GM12892 (cell line): ENCODE data around the gene TRIO.

Source experiments
- DNase-seq: peaks from one replicate; pipeline ENCODE4 v3.0.0; 2011; ENCODE audit not compliant: insufficient read length
- FAIRE-seq: peaks from 2 replicates; lab custom pipeline; 2011; peaks lifted over from hg19 to GRCh38; lab: Jason Lieb, UNC
- POLR2A ChIP-seq: IDR thresholded peaks from 2 replicates; pipeline ENCODE4 v1.6.1; 2011; ENCODE audit warnings: low read depth, low read length, control low read depth
- POLR2AphosphoS5 ChIP-seq: IDR thresholded peaks from 2 replicates; pipeline ENCODE4 v1.6.1; 2011; ENCODE audit warnings: low read depth, low read length, control low read depth
- TAF1 ChIP-seq: IDR thresholded peaks from 2 replicates; pipeline ENCODE4 v1.6.1; 2011; ENCODE audit warnings: low read depth, mild to moderate bottlenecking, control low read depth, low read length, borderline replicate concordance

The TRIO gene

GRCh38 chr5:14216902-14217301 is 73.8 kb downstream of the TRIO start:
- no peak for DNase-seq
- no peak for TF ChIP-seq TAF1
- no peak for TF ChIP-seq POLR2AphosphoS5
- TF ChIP-seq POLR2A = no peak
- FAIRE-seq = no peak

- FAIRE-seq = no peak
- TF ChIP-seq POLR2AphosphoS5 (no peak), POLR2A (no peak)
Measured at GRCh38 chr5:14217587-14217986, 74.4 kb downstream of the TRIO start.

GRCh38 chr5:14218011-14218410 is 74.9 kb downstream of the TRIO start:
- no peak for TF ChIP-seq TAF1
- TF ChIP-seq POLR2AphosphoS5 = no peak
- TF ChIP-seq POLR2A = no peak
- no peak for DNase-seq
- no peak for FAIRE-seq

More at GRCh38 chr5:14217587-14217986, 74.4 kb downstream of the TRIO start:
- no peak for DNase-seq

GRCh38 chr5:14218480-14218879 is 75.3 kb downstream of the TRIO start:
- FAIRE-seq (no peak), DNase-seq (no peak)
- TF ChIP-seq POLR2AphosphoS5 = no peak
- TF ChIP-seq TAF1 = no peak
- no peak for TF ChIP-seq POLR2A

- TF ChIP-seq POLR2AphosphoS5 (no peak), TAF1 (no peak), POLR2A (no peak)
- FAIRE-seq (no peak), DNase-seq (no peak)
Measured at GRCh38 chr5:14218897-14219573, 75.9 kb downstream of the TRIO start.

- no peak for TF ChIP-seq POLR2A
- TF ChIP-seq TAF1 = no peak
- TF ChIP-seq POLR2AphosphoS5 = no peak
- no peak for DNase-seq
- no peak for FAIRE-seq
Measured at GRCh38 chr5:14219800-14220512, 76.8 kb downstream of the TRIO start.

- DNase-seq (no peak), FAIRE-seq (no peak)
- TF ChIP-seq POLR2A (no peak), TAF1 (no peak), POLR2AphosphoS5 (no peak)
Measured at GRCh38 chr5:14220642-14221041, 77.5 kb downstream of the TRIO start.

- FAIRE-seq (no peak), DNase-seq (no peak)
- TF ChIP-seq POLR2A (no peak), TAF1 (no peak), POLR2AphosphoS5 (no peak)
Measured at GRCh38 chr5:14221732-14222131, 78.6 kb downstream of the TRIO start.

GRCh38 chr5:14222206-14222605 is 79.1 kb downstream of the TRIO start:
- TF ChIP-seq TAF1 (no peak), POLR2AphosphoS5 (no peak), POLR2A (no peak)
- DNase-seq = no peak
- FAIRE-seq = no peak

GRCh38 chr5:14223372-14223771 is 80.2 kb downstream of the TRIO start:
- peak; percentile 58 for FAIRE-seq
- no peak for DNase-seq
- TF ChIP-seq POLR2AphosphoS5 (no peak), TAF1 (no peak), POLR2A (no peak)

- no peak; the same call in 1 of the 2 replicates for TF ChIP-seq POLR2A
- no peak for TF ChIP-seq POLR2AphosphoS5
- TF ChIP-seq TAF1 = no peak
- DNase-seq = no peak
- FAIRE-seq = no peak
Measured at GRCh38 chr5:14225173-14225834, 82.2 kb downstream of the TRIO start.
